Omental fat pad (tissue), 4 donors: ENCODE results near the gene ZNF892. TPM values are rescaled to one million over a fixed set of nuclear protein-coding genes. Genes with fewer than 3 reads are reported as not detected.

Source experiments
- ATAC-seq: fragments of 150-250 bp; one replicate; pipeline ENCODE4 v1.9.1; 2016; ENCODE audit warnings: mild to moderate bottlenecking, moderate library complexity; ENCODE audit not compliant: low FRiP score
- DNase-seq: peaks from one replicate; pipeline ENCODE4 v3.0.0-alpha.2; 2019; ENCODE audit warnings: low spot score
- total RNA-seq, 4 donors: library from RNA; depleted of rRNA; stranded (reverse); fragments of >200 nt; gene quantifications; one replicate each; pipeline ENCODE4 v1.1.0, GENCODE V29; 2016
- TF ChIP-seq, protein P1 (sequence below), 3 donors: fragments of 450-650 bp; IDR thresholded peaks; one replicate each; pipeline ENCODE4 v1.5.1; 2016 to 2017; ENCODE audit warnings: antibody characterized with exemption in 3 of 3, mild to moderate bottlenecking in 3 of 3, moderate library complexity in 2 of 3

Gene ZNF892
- 1 to 10 TPM; 2.9 to 7.9 (median 3.8) TPM for total RNA-seq

DNA sequence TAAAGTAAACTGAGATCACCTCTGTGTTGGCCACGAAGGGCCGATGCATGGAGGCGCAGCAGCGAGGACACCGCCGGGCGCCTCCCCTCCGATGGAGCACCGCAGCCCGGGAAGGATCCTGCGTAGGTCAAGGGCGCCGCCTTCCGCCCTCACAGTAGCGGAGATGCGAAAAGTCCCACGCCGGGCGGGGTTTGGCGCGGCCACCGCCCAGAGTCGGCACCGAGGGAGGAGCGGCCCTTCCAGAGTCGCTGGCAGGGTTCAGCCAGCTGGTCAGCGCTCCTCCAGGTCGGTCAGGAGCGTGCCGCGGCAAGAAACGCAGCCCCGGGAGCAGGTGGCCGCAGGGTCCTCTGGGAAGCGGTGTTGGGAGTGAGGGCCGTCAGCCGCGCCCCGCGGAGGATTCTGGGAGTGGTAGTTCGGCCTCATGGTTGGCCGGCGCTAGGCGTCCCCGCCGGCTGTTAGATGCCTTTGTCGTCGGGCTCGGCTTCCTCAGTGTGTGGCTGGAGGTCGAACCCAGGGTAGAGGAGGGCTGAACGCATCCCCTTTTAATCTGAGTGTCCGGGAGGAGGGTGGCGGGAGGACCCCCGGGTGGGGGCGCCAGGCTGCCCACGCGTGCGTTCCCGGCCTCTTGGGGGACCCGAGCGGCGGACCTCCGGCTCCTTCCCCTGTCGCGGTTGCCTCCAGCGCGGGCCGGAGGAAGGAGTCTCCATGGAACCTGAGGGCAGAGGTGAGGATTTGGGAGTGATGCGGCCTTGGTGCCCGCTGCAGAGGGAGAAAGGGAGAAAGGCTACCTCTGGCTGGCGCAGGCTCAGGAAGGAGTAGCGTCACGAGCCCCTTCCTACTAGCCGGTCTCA lies at the start of gene ZNF892:
ZNF892 (plus strand) TSS at position 411 of the 851 bp plus-strand sequence; CDS start at position 706, 295 bp downstream.
- TF ChIP-seq, protein P1, sequence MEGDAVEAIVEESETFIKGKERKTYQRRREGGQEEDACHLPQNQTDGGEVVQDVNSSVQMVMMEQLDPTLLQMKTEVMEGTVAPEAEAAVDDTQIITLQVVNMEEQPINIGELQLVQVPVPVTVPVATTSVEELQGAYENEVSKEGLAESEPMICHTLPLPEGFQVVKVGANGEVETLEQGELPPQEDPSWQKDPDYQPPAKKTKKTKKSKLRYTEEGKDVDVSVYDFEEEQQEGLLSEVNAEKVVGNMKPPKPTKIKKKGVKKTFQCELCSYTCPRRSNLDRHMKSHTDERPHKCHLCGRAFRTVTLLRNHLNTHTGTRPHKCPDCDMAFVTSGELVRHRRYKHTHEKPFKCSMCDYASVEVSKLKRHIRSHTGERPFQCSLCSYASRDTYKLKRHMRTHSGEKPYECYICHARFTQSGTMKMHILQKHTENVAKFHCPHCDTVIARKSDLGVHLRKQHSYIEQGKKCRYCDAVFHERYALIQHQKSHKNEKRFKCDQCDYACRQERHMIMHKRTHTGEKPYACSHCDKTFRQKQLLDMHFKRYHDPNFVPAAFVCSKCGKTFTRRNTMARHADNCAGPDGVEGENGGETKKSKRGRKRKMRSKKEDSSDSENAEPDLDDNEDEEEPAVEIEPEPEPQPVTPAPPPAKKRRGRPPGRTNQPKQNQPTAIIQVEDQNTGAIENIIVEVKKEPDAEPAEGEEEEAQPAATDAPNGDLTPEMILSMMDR (IDR thresholded peaks at IDR 0.05), result no peak
- DNase-seq (peak; percentile 72), ATAC-seq (peak; percentile 99)

DNA sequence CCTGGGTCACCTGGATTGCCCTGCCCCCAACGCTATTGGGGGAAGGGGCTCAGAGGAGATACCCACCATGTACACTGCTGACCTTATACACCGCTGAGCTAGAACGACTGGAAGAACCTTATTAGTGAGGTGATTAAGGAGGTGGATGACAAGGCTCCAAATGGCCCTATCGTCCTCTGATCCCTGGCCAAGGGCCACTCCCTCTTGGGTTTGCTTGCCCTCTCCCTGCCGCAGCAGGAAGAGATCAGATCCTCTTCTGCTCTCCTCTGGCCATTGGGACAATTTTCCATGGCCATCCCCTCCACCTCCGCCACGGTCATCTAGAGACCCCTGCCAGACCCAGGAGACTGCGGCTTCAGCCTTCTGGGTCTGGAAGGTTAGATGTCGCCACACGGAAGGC lies 48.9 kb upstream of the ZNF892 start:
- TF ChIP-seq, protein P1 (IDR thresholded peaks at IDR 0.05), result no peak
- DNase-seq (no peak), ATAC-seq (no peak)

DNA sequence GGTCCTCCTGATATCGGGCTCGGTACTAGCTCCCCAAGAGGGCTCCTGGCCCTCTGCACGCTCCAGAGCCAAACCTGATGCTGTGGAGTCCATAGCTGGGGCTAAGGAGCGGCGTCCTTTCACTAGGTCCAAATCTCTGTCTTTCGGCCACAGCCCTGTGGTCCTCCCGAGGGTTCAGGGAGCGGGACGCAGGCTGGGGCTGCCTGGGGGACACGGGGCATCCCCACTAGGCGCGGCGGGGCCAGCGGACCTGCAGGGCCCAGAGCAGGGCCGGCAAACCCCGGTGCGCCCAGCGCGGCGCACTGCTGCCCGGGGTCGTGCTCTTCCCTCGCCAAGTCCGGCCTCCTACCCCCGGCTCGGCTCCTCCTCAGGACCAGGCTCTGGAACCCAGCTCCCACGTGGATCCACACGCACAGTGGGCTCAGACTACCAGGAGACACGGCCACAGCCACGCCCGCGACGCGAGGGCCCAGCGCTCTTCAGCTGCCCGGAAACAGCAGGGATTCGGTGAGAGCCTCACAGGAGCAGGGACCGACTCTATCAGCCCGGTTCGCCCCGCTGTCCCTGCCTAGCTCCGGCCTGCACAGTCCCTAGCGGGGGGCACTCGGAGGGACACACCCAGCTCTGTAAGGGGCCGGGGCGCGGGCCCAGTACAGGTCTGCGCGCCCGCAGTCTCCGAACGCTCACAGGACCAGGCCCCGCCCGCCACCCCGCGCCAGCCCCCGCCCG lies 48.3 kb upstream of the ZNF892 start:
- DNase-seq (no peak), ATAC-seq (peak; percentile 82)
- TF ChIP-seq, protein P1 (IDR thresholded peaks at IDR 0.05), result no peak

DNA sequence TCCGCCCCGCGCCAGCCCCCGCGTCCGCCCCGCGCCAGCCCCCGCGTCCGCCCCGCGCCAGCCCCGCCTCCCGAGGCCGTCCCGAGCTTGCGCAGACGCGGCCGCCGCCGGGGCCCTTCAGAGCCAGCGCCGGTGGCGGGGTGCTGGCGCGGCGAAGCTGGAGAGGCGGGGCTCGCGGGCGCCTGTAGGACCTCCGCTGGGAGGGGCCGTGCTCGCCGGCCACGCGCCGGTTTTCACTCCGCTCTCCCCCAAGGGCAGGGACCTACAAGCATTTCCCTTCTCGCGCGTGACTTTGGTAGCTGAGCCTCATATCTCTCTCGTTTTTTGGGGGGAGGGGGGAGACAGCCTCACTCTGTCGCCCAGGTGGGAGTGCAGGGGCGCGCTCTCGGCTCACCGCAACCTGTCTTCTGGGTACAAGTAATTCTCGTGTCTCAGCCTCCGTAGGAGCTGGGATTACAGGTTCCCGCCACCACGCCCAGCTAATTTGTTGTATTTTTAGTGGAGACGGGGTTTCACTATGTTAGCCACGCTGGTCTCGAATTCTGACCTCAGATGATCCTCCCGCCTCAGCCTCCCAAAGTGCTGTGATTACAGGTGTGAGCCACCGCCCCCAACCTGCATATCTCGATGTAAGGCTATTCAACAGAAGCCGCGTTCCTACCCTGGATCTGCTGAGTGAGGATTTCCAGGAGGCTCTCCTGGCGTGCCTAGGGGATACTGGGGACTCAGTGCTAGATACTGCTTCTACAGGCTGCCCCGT lies 47.5 kb upstream of the ZNF892 start, which contains the start of gene ZNF514:
ZNF514 (minus strand) TSS at position 159 of the 760 bp plus-strand sequence. CDS start 6,595 bp downstream, outside the sequence.
- DNase-seq (no peak), ATAC-seq (peak; percentile 89)
- TF ChIP-seq, protein P1 (IDR thresholded peaks at IDR 0.05), result no peak

DNA sequence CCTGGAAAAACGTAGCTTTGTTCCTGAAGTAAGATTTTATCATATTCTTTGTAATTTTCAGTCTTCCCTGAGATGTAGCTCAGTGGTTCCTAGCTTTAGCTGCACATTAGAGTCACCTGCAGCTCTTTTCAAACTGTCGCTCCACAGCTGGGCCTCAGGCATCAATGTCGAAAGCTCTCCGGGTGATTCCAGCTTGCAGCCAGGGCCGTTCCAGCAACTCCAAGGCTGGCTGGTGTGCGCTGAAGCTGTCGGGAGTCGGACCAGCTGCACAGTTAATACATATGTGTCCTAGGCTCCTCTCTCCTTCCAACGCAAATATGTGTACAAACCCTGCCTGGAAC lies 42.3 kb upstream of the ZNF892 start:
- ATAC-seq (peak; percentile 21), DNase-seq (no peak)
- TF ChIP-seq, protein P1 (IDR thresholded peaks at IDR 0.05), result no peak

DNA sequence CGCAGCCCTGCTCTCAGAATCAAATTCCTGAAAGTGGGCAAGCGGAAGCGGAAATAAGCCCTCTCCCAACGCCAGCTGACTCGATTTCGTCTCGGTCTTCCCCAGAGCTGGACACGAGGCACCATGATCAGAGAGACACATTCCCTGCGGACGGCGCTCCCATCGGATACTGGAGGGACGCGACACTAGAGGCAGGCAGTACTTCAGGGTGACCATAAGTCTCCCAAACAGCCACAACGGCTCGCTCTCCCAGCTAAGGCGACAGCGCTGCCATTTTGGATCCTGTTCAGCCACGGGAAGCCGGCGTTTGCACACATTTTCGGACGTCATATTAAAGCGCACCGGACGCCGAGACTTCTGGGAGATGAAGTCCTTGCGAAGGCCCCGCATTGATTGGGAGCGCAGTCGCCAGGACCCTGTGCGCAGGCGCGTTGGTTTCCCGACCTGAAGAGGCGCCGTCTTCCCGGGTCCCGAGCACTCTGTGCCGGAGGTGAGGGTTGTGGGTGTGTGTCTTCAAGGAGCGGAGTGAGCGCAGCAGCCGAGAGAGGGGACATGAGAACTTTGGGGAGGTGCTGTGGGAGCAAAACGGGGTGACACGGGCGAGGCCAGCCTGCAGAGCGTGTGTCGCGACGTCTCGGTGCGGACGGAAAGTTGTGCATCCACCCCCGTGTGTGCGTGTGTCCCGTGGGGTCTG lies 41.8 kb upstream of the ZNF892 start, which contains the start of gene ZNF2:
ZNF2 (plus strand) TSS at position 439 of the 694 bp plus-strand sequence. CDS start 10,418 bp downstream, outside the sequence.
- peak; percentile 97 for DNase-seq
- TF ChIP-seq, protein P1 (IDR thresholded peaks at IDR 0.05), result no peak
- peak; percentile 99 for ATAC-seq
